ENCODE results near the gene FAM135A. TPM values are rescaled to one million over a fixed set of nuclear protein-coding genes. Genes with fewer than 3 reads are reported as not detected.

Gene FAM135A
- polyA plus RNA-seq (2013, experiment 1 of 4) = 40.2 TPM
- 39.9 TPM for polyA plus RNA-seq (2013, experiment 2 of 4)
- polyA plus RNA-seq (2013, experiment 3 of 4) = 31.1 TPM
- polyA plus RNA-seq (2013, experiment 4 of 4) = 39.9 TPM

- Histone ChIP-seq H3K27me3 (ENCODE audit: control insufficient read depth, insufficient read depth, low read length, poor library complexity, severe bottlenecking) (no peaks in the 10 kb centered on the region), H3K4me1 (ENCODE audit: control insufficient read depth, insufficient read depth, low read length) (no peaks in the 10 kb centered on the region), H3K27ac (ENCODE audit: insufficient read depth, low read depth, low read length, poor library complexity, severe bottlenecking) (peak within 1 kb of the TSS; percentile 58), H3K4me3 (ENCODE audit: insufficient read depth, low read depth, low read length) (peak within 1 kb of the TSS; percentile 93), H3K9me3 (ENCODE audit: control insufficient read depth, low read length) (no peaks in the 10 kb centered on the region), H3K36me3 (ENCODE audit: control insufficient read depth, insufficient read depth, low read length) (peaks cover under 1% of the 10 kb centered on the region)
- 0% methylated on average over 89 of the region's 89 CpGs for WGBS, 2 experiments
Measured at GRCh38 chr6:70413114-70413991, at the start of gene FAM135A. Gene FAM135A (plus strand): TSS chr6:70413508. CDS start chr6:70428343, 14,835 bp downstream.

GRCh38 chr6:70363741-70364493, 49.4 kb upstream of the FAM135A start:
- H3K27me3 ChIP-seq (ENCODE audit: control insufficient read depth, insufficient read depth, low read length, poor library complexity, severe bottlenecking) = no peaks in the 10 kb centered on the region
- no peaks in the 10 kb centered on the region for H3K4me1 ChIP-seq (ENCODE audit: control insufficient read depth, insufficient read depth, low read length)
- no peaks in the 10 kb centered on the region for H3K36me3 ChIP-seq (ENCODE audit: control insufficient read depth, insufficient read depth, low read length)
- 91 to 93% methylated on average over 11 of the region's 11 CpGs for WGBS, 2 experiments
- no peak overlapping the region for H3K4me3 ChIP-seq (ENCODE audit: insufficient read depth, low read depth, low read length)
- H3K9me3 ChIP-seq (ENCODE audit: control insufficient read depth, low read length) = no peaks in the 10 kb centered on the region
- H3K27ac ChIP-seq (ENCODE audit: insufficient read depth, low read depth, low read length, poor library complexity, severe bottlenecking) = no peak overlapping the region

- Histone ChIP-seq H3K36me3 (ENCODE audit: control insufficient read depth, insufficient read depth, low read length) (no peaks in the 10 kb centered on the region), H3K27ac (ENCODE audit: insufficient read depth, low read depth, low read length, poor library complexity, severe bottlenecking) (no peak overlapping the region), H3K4me1 (ENCODE audit: control insufficient read depth, insufficient read depth, low read length) (no peaks in the 10 kb centered on the region), H3K27me3 (ENCODE audit: control insufficient read depth, insufficient read depth, low read length, poor library complexity, severe bottlenecking) (no peaks in the 10 kb centered on the region), H3K9me3 (ENCODE audit: control insufficient read depth, low read length) (no peaks in the 10 kb centered on the region), H3K4me3 (ENCODE audit: insufficient read depth, low read depth, low read length) (no peak overlapping the region)
- 19% methylated on average over 5 of the region's 5 CpGs for WGBS, 2 experiments
Measured at GRCh38 chr6:70369332-70369950, 43.9 kb upstream of the FAM135A start.

DNA sequence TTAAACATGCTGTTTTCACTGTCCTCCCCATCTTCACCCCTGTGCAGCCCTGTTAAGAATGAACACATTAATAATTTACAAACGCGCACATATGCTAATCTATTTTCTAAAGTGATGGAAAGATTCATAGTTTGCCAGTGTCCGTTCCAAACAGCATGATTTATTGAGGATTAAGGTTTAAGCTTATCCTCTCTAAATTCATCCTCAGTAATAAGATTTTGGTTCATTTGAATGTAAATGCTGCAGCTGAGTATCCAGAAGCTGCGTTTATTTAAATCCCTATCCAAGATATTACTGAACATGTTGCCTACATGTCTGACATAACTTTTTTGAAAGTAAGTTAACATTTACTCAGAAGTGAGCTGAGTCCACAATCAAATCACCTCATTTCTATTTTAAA, 42.8 kb upstream of the FAM135A start:
- Histone ChIP-seq H3K9me3 (ENCODE audit: control insufficient read depth, low read length) (no peaks in the 10 kb centered on the region), H3K27me3 (ENCODE audit: control insufficient read depth, insufficient read depth, low read length, poor library complexity, severe bottlenecking) (no peaks in the 10 kb centered on the region), H3K27ac (ENCODE audit: insufficient read depth, low read depth, low read length, poor library complexity, severe bottlenecking) (no peak overlapping the region), H3K36me3 (ENCODE audit: control insufficient read depth, insufficient read depth, low read length) (no peaks in the 10 kb centered on the region), H3K4me3 (ENCODE audit: insufficient read depth, low read depth, low read length) (no peak overlapping the region), H3K4me1 (ENCODE audit: control insufficient read depth, insufficient read depth, low read length) (no peaks in the 10 kb centered on the region)
- 93 to 97% methylated on average over 4 of the region's 4 CpGs for WGBS, 2 experiments

GRCh38 chr6:70371454-70372105, 41.7 kb upstream of the FAM135A start:
- no peaks in the 10 kb centered on the region for H3K36me3 ChIP-seq (ENCODE audit: control insufficient read depth, insufficient read depth, low read length)
- H3K9me3 ChIP-seq (ENCODE audit: control insufficient read depth, low read length) = no peaks in the 10 kb centered on the region
- no peak overlapping the region for H3K4me3 ChIP-seq (ENCODE audit: insufficient read depth, low read depth, low read length)
- H3K4me1 ChIP-seq (ENCODE audit: control insufficient read depth, insufficient read depth, low read length) = no peaks in the 10 kb centered on the region
- no CpG with 5 or more reads among the region's 1 CpG for WGBS, 2 experiments
- no peaks in the 10 kb centered on the region for H3K27me3 ChIP-seq (ENCODE audit: control insufficient read depth, insufficient read depth, low read length, poor library complexity, severe bottlenecking)
- no peak overlapping the region for H3K27ac ChIP-seq (ENCODE audit: insufficient read depth, low read depth, low read length, poor library complexity, severe bottlenecking)

- WGBS, 2 experiments = 94 to 95% methylated on average over 3 of the region's 3 CpGs
- H3K36me3 ChIP-seq (ENCODE audit: control insufficient read depth, insufficient read depth, low read length) = no peaks in the 10 kb centered on the region
- no peak overlapping the region for H3K4me3 ChIP-seq (ENCODE audit: insufficient read depth, low read depth, low read length)
- no peak overlapping the region for H3K27ac ChIP-seq (ENCODE audit: insufficient read depth, low read depth, low read length, poor library complexity, severe bottlenecking)
- H3K4me1 ChIP-seq (ENCODE audit: control insufficient read depth, insufficient read depth, low read length) = no peaks in the 10 kb centered on the region
- no peaks in the 10 kb centered on the region for H3K9me3 ChIP-seq (ENCODE audit: control insufficient read depth, low read length)
- no peaks in the 10 kb centered on the region for H3K27me3 ChIP-seq (ENCODE audit: control insufficient read depth, insufficient read depth, low read length, poor library complexity, severe bottlenecking)
Measured at GRCh38 chr6:70375166-70375565, 38.1 kb upstream of the FAM135A start.

DNA sequence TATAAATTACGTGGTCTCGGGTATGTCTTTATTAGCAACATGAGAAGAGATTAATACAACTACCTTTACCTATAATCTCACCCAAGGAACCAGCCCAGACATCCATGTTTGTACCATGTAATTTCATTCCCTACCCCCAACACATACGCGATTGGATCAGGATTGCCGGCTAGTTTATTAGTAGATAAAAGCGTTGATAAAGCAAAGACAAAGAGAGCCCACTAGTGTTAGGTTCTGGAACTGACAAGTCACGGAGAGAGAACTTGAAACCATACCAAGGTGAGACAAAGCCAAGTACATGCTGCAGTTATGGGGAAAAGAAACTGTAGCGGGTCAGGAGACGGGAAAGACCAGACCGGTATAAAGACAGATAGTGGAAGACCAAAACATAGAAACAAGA, 37.4 kb upstream of the FAM135A start:
- H3K27ac ChIP-seq (ENCODE audit: insufficient read depth, low read depth, low read length, poor library complexity, severe bottlenecking) = no peak overlapping the region
- H3K4me3 ChIP-seq (ENCODE audit: insufficient read depth, low read depth, low read length) = no peak overlapping the region
- H3K36me3 ChIP-seq (ENCODE audit: control insufficient read depth, insufficient read depth, low read length) = no peaks in the 10 kb centered on the region
- WGBS, 2 experiments = 86% methylated on average over 10 of the region's 10 CpGs
- no peaks in the 10 kb centered on the region for H3K27me3 ChIP-seq (ENCODE audit: control insufficient read depth, insufficient read depth, low read length, poor library complexity, severe bottlenecking)
- H3K4me1 ChIP-seq (ENCODE audit: control insufficient read depth, insufficient read depth, low read length) = no peaks in the 10 kb centered on the region
- H3K9me3 ChIP-seq (ENCODE audit: control insufficient read depth, low read length) = no peaks in the 10 kb centered on the region

GRCh38 chr6:70376628-70377027, 36.7 kb upstream of the FAM135A start:
- no peaks in the 10 kb centered on the region for H3K4me1 ChIP-seq (ENCODE audit: control insufficient read depth, insufficient read depth, low read length)
- no peaks in the 10 kb centered on the region for H3K9me3 ChIP-seq (ENCODE audit: control insufficient read depth, low read length)
- no peak overlapping the region for H3K4me3 ChIP-seq (ENCODE audit: insufficient read depth, low read depth, low read length)
- no peak overlapping the region for H3K27ac ChIP-seq (ENCODE audit: insufficient read depth, low read depth, low read length, poor library complexity, severe bottlenecking)
- WGBS, 2 experiments = 100% methylated on average over 1 of the region's 1 CpG; no CpG with 5 or more reads in 1 of the 2 experiments
- H3K36me3 ChIP-seq (ENCODE audit: control insufficient read depth, insufficient read depth, low read length) = no peaks in the 10 kb centered on the region
- H3K27me3 ChIP-seq (ENCODE audit: control insufficient read depth, insufficient read depth, low read length, poor library complexity, severe bottlenecking) = no peaks in the 10 kb centered on the region

DNA sequence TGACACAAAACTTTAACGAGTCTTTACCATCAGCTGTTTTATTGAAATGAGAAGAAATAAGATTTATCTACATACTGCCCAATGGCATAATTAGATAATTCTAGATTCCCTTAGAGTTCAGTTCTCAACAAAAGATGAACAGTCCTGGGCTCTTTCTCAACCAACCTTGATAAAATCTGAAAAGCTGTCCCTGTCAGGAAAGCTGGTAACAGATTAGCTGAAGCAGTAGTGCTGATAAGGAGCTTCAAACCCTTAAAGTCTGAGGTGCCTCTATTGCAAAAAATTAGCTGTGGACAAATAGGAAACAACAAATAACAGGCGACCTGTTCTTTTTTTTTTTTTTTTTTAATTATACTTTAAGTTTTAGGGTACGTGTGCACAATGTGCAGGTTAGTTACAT, 35.9 kb upstream of the FAM135A start:
- no peaks in the 10 kb centered on the region for H3K27me3 ChIP-seq (ENCODE audit: control insufficient read depth, insufficient read depth, low read length, poor library complexity, severe bottlenecking)
- WGBS, 2 experiments = no CpG with 5 or more reads among the region's 3 CpGs

More for the DNA sequence above, 35.9 kb upstream of the FAM135A start:
- Histone ChIP-seq H3K27ac (ENCODE audit: insufficient read depth, low read depth, low read length, poor library complexity, severe bottlenecking) (no peak overlapping the region), H3K36me3 (ENCODE audit: control insufficient read depth, insufficient read depth, low read length) (no peaks in the 10 kb centered on the region), H3K4me1 (ENCODE audit: control insufficient read depth, insufficient read depth, low read length) (no peaks in the 10 kb centered on the region), H3K9me3 (ENCODE audit: control insufficient read depth, low read length) (no peaks in the 10 kb centered on the region), H3K4me3 (ENCODE audit: insufficient read depth, low read depth, low read length) (no peak overlapping the region)
